Esophagus squamous epithelium (tissue), 5 donors: ENCODE measurements around the gene PRDM2. TPM values are rescaled to one million over a fixed set of nuclear protein-coding genes. Genes with fewer than 3 reads are reported as not detected.

Source experiments
- DNase-seq: peaks from one replicate; lab custom pipeline; 2025; lab: John Stamatoyannopoulos, UW
- H3K27ac ChIP-seq, 4 donors: fragments of 200-600 bp; sonication (generic); one replicate each; pipeline ENCODE4 v1.5.1; 2016 to 2019; ENCODE audit warnings: mild to moderate bottlenecking in 1 of 4
- H3K27me3 ChIP-seq, 4 donors: fragments of 200-600 bp; sonication (generic); 1 replicate in 3 of 4; 2 replicates in 1 of 4; pipeline versions ENCODE4 v1.5.1 to v1.6.0; 2017 to 2021; ENCODE audit warnings: antibody characterized with exemption in 1 of 4
- H3K36me3 ChIP-seq, 3 donors: fragments of 200-600 bp; sonication (generic); one replicate each; pipeline ENCODE4 v1.5.1; 2016 to 2019
- H3K4me1 ChIP-seq, 3 donors: fragments of 200-600 bp; sonication (generic); one replicate each; pipeline ENCODE4 v1.5.1; 2017 to 2019
- H3K4me3 ChIP-seq, 4 donors: fragments of 200-600 bp; sonication (generic); 1 replicate in 3 of 4; 2 replicates in 1 of 4; pipeline ENCODE4 v1.5.1; 2016 to 2019; ENCODE audit warnings: mild to moderate bottlenecking in 2 of 4, moderate library complexity in 1 of 4
- H3K9me3 ChIP-seq, 3 donors: fragments of 200-600 bp; sonication (generic); one replicate each; pipeline ENCODE4 v1.5.1; 2016 to 2019
- CTCF ChIP-seq, 6 experiments: fragments of 450-650 bp in 4 of 6; fragments of 200-600 bp in 2 of 6; sonication (generic) in 2 of 6; IDR thresholded peaks; one replicate each; pipeline ENCODE4 v1.5.1; 2016 to 2019; ENCODE audit warnings: antibody characterized with exemption in 6 of 6, mild to moderate bottlenecking in 4 of 6, moderate library complexity in 4 of 6
- POLR2A ChIP-seq, 4 donors: fragments of 450-650 bp; IDR thresholded peaks; one replicate each; pipeline ENCODE4 v1.6.1; 2017; ENCODE audit warnings: antibody characterized with exemption in 4 of 4, mild to moderate bottlenecking in 4 of 4, moderate library complexity in 3 of 4
- WGBS, 2 donors: methylation state at CpG; one replicate each; pipeline ENCODE4 v1.1.5; 2018; 5-methylcytosine and 5-hydroxymethylcytosine counted together
- intact Hi-C: fragments of 100-400 bp; cut with DNase I; formaldehyde crosslinking; loops from one replicate; pipeline ENCODE4 v1.15.0; 2022
- total RNA-seq, 4 donors: library from RNA; depleted of rRNA; stranded (reverse); fragments of >200 nt; gene quantifications; one replicate each; pipeline ENCODE4 v1.1.0, GENCODE V29; 2016
- donor health status: DM: yes; HTN: yes; CAD: no.

PRDM2 gene
- total RNA-seq, 4 donors from 2014 or later = 19.2 to 37.4 (median 26.2) TPM

GRCh38 chr1:13793088-13793730 lies 93.2 kb downstream of the PRDM2 start:
- no peak overlapping the region for H3K4me3 ChIP-seq
- intact Hi-C loops = no loop called here
- no peaks in the 10 kb centered on the region for H3K9me3 ChIP-seq
- peaks cover 0 to 69% (median 3%) of the 10 kb centered on the region in 3 donors for H3K36me3 ChIP-seq
- no peak for DNase-seq
- H3K4me1 ChIP-seq = peaks cover 0 to 12% (median 0%) of the 10 kb centered on the region in 3 donors
- no peak for TF ChIP-seq POLR2A (IDR thresholded peaks at IDR 0.05)
- no peak for TF ChIP-seq CTCF (IDR thresholded peaks at IDR 0.05)
- H3K27ac ChIP-seq = no peak overlapping the region
- WGBS, 2 donors = 87 to 89% methylated on average over 14 of the region's 14 CpGs
- H3K27me3 ChIP-seq = no peaks in the 10 kb centered on the region

- Histone ChIP-seq H3K9me3 (no peaks in the 10 kb centered on the region), H3K36me3 (peaks cover 0 to 56% (median 0%) of the 10 kb centered on the region in 3 donors), H3K4me3 (no peak overlapping the region), H3K27ac (no peak overlapping the region), H3K27me3 (no peaks in the 10 kb centered on the region), H3K4me1 (peaks cover 0 to 25% (median 5%) of the 10 kb centered on the region in 3 donors)
- TF ChIP-seq CTCF (IDR thresholded peaks at IDR 0.05) (no peak), POLR2A (IDR thresholded peaks at IDR 0.05) (no peak)
- 82 to 83% methylated on average over 8 of the region's 8 CpGs for WGBS, 2 donors
- intact Hi-C loops = no loop called here
- DNase-seq = no peak
These were observed 94.5 kb downstream of the PRDM2 start for GRCh38 chr1:13794231-13795187.

- Histone ChIP-seq H3K27me3 (no peaks in the 10 kb centered on the region), H3K4me1 (peaks cover 11 to 54% (median 25%) of the 10 kb centered on the region in 3 donors), H3K9me3 (no peaks in the 10 kb centered on the region), H3K36me3 (peaks cover 0 to 29% (median 0%) of the 10 kb centered on the region in 3 donors), H3K27ac (no peak overlapping the region), H3K4me3 (no peak overlapping the region)
- WGBS, 2 donors = 60 to 70% methylated on average over 6 of the region's 6 CpGs
- TF ChIP-seq POLR2A (IDR thresholded peaks at IDR 0.05) = no peak
- no peak for TF ChIP-seq CTCF (IDR thresholded peaks at IDR 0.05)
- intact Hi-C loops = no loop called here
- no peak for DNase-seq
These were observed 97.4 kb downstream of the PRDM2 start for GRCh38 chr1:13797397-13797796.

GRCh38 chr1:13798120-13798519 lies 98.1 kb downstream of the PRDM2 start:
- intact Hi-C loops = no loop called here
- Histone ChIP-seq H3K36me3 (peaks cover 0 to 22% (median 0%) of the 10 kb centered on the region in 3 donors), H3K27ac (peak overlapping the region in 3 of 4 donors; percentile 36 to 83 (median 66)), H3K4me3 (no peak overlapping the region), H3K9me3 (no peaks in the 10 kb centered on the region), H3K27me3 (no peaks in the 10 kb centered on the region), H3K4me1 (peaks cover 11 to 61% (median 25%) of the 10 kb centered on the region in 3 donors)
- TF ChIP-seq POLR2A (IDR thresholded peaks at IDR 0.05) (no peak), CTCF (IDR thresholded peaks at IDR 0.05) (no peak)
- DNase-seq = no peak
- 94 to 98% methylated on average over 5 of the region's 5 CpGs for WGBS, 2 donors
